ENCODE results near the gene ARHGAP4. TPM values are rescaled to one million over a fixed set of nuclear protein-coding genes. Genes with fewer than 3 reads are reported as not detected.

The ARHGAP4 gene
- total RNA-seq, 1 experiment from 2014 or later = 67.4 TPM

GRCh38 chrX:153960077-153960476, 34.0 kb upstream of the ARHGAP4 start:
- TF ChIP-seq ZBTB33 (IDR thresholded peaks at IDR 0.05; ENCODE audit: extremely low read depth, insufficient replicate concordance, low read length) (no peak), MAX (IDR thresholded peaks at IDR 0.05) (no peak), CBX3 (IDR thresholded peaks at IDR 0.05; ENCODE audit: low read depth) (no peak), POLR2A (IDR thresholded peaks at IDR 0.05; ENCODE audit: borderline replicate concordance, extremely low read depth, insufficient read depth, insufficient read length) (no peak), EZH2 (IDR thresholded peaks at IDR 0.05) (no peak), CTCF (IDR thresholded peaks at IDR 0.05 in 2 of 3, conservative IDR thresholded peaks at IDR 0.05 in 1 of 3; ENCODE audit: borderline replicate concordance in 1 of 3, insufficient read depth in 1 of 3, low read depth in 2 of 3, low read length in 2 of 3) (no peak), FOSL1 (IDR thresholded peaks at IDR 0.05; ENCODE audit: low read depth) (no peak), POLR2AphosphoS5 (IDR thresholded peaks at IDR 0.05; ENCODE audit: low read depth, low read length) (no peak), ZNF274 (IDR thresholded peaks at IDR 0.05; ENCODE audit: low read depth, low read length) (no peak), TCF7L2 (IDR thresholded peaks at IDR 0.05; ENCODE audit: borderline replicate concordance, extremely low read depth, insufficient read depth, insufficient read length) (no peak), SRF (IDR thresholded peaks at IDR 0.05; ENCODE audit: low read depth) (no peak), SP1 (IDR thresholded peaks at IDR 0.05; ENCODE audit: low read depth) (no peak), REST (IDR thresholded peaks at IDR 0.05; ENCODE audit: low read depth) (no peak), JUND (IDR thresholded peaks at IDR 0.05) (no peak), YY1 (IDR thresholded peaks at IDR 0.05; ENCODE audit: extremely low read depth, insufficient replicate concordance, low read depth, low read length) (no peak), RAD21 (IDR thresholded peaks at IDR 0.05; ENCODE audit: low read depth) (no peak), CEBPB (IDR thresholded peaks at IDR 0.05; ENCODE audit: low read depth) (no peak), EGR1 (IDR thresholded peaks at IDR 0.05; ENCODE audit: low read depth) (no peak)
- DNase-seq (ENCODE audit: low read depth, low spot score) (no peak), ATAC-seq (no peak)
- ChIA-PET CTCF (no interaction called here), POLR2A (no interaction called here), RAD21 (ENCODE audit: low non-redundant PET in 1 of 2, low total read pairs in 2 of 2, uncharacterized antibody in 2 of 2, unreplicated experiment in 2 of 2) (no interaction called here)
- Histone ChIP-seq H3K9me2 (ENCODE audit: insufficient read depth) (no peaks in the 10 kb centered on the region), H4K20me1 (ENCODE audit: insufficient read depth) (no peaks in the 10 kb centered on the region), H2AFZ (ENCODE audit: low read depth, low read length, poor library complexity, severe bottlenecking) (no peak overlapping the region), H3K4me2 (ENCODE audit: low read length) (no peak overlapping the region), H3K4me3 (replicated peaks in 1 of 2; ENCODE audit: low read depth in 1 of 2, low read length in 2 of 2) (no peak overlapping the region), H3K27ac (ENCODE audit: low read depth, low read length) (no peak overlapping the region), H3K9ac (ENCODE audit: low read length) (no peak overlapping the region), H3K4me1 (ENCODE audit: control insufficient read depth in 1 of 2, insufficient read depth in 2 of 2, low read length in 2 of 2) (no peaks in the 10 kb centered on the region), H3K27me3 (ENCODE audit: insufficient read depth, low read length) (no peaks in the 10 kb centered on the region), H3K9me3 (ENCODE audit: control insufficient read depth in 1 of 2, insufficient read depth in 1 of 2, low read depth in 1 of 2, low read length in 2 of 2) (no peaks in the 10 kb centered on the region), H3K36me3 (ENCODE audit: control insufficient read depth in 1 of 2, insufficient read depth in 2 of 2, low read length in 2 of 2) (peaks cover 10 to 15% of the 10 kb centered on the region in 2 experiments; a peak in 3 of 4 replicates), H3K79me2 (ENCODE audit: insufficient read depth, low read length) (peaks cover 39% of the 10 kb centered on the region)
- BruUV-seq (replicated peaks) = no TSS peak
- intact Hi-C loops (cut with micrococcal nuclease) = no loop called here
